HCT116 (cell line): ENCODE results near the gene FRMD8.

ENCODE experiments used
- CEBPB ChIP-seq: IDR thresholded peaks from 2 replicates; pipeline ENCODE4 v1.6.1; 2012; ENCODE audit warnings: low read depth
- ELF1 ChIP-seq: IDR thresholded peaks from 2 replicates; pipeline ENCODE4 v1.6.1; 2012; ENCODE audit warnings: low read depth, borderline replicate concordance
- EZH2phosphoT487 ChIP-seq: fragments of 200-600 bp; IDR thresholded peaks from 2 replicates; pipeline ENCODE4 v1.6.1; 2018; ENCODE audit warnings: antibody characterized with exemption, borderline replicate concordance
- FOSL1 ChIP-seq: IDR thresholded peaks from 2 replicates; pipeline ENCODE4 v1.6.1; 2012; ENCODE audit warnings: low read depth
- JUND ChIP-seq: IDR thresholded peaks from 2 replicates; pipeline ENCODE4 v1.6.1; 2012
- POLR2A ChIP-seq: IDR thresholded peaks from 2 replicates; pipeline ENCODE4 v1.7.0; 2011; ENCODE audit warnings: borderline replicate concordance; ENCODE audit not compliant: insufficient read depth, insufficient read length; ENCODE audit errors: extremely low read depth
- POLR2AphosphoS5 ChIP-seq: IDR thresholded peaks from 2 replicates; pipeline ENCODE4 v1.6.1; 2011; ENCODE audit warnings: mild to moderate bottlenecking, low read depth, low read length, moderate library complexity
- SIN3A ChIP-seq: IDR thresholded peaks from 2 replicates; pipeline ENCODE4 v1.6.1; 2012; ENCODE audit warnings: low read depth
- SP1 ChIP-seq: IDR thresholded peaks from 2 replicates; pipeline ENCODE4 v1.6.1; 2012; ENCODE audit warnings: low read depth
- YY1 ChIP-seq: IDR thresholded peaks from 2 replicates; pipeline ENCODE4 v1.6.1; 2011; ENCODE audit warnings: low read length, low read depth, moderate library complexity, mild to moderate bottlenecking; ENCODE audit not compliant: insufficient replicate concordance; ENCODE audit errors: extremely low read depth
- TF ChIP-seq, protein P1 (sequence below), 3 experiments: fragments of 200-600 bp in 1 of 3; sonication (generic) in 1 of 3; IDR thresholded peaks in 2 of 3; conservative IDR thresholded peaks in 1 of 3; 2 replicates each; pipeline ENCODE4 v1.5.1; 2012 to 2017; ENCODE audit warnings: low read depth in 2 of 3, low read length in 2 of 3, antibody characterized with exemption in 1 of 3, borderline replicate concordance in 1 of 3, control low read depth in 1 of 3, mild to moderate bottlenecking in 1 of 3, mixed read lengths in 1 of 3, mixed run types in 1 of 3, moderate library complexity in 1 of 3; ENCODE audit not compliant: insufficient read depth in 1 of 3
- TF ChIP-seq, protein P2 (sequence below): IDR thresholded peaks from 2 replicates; pipeline ENCODE4 v1.6.1; 2012; ENCODE audit warnings: low read depth
- TF ChIP-seq, protein P3 (sequence below): IDR thresholded peaks from 2 replicates; pipeline ENCODE4 v1.6.1; 2012
- TF ChIP-seq, protein P4 (sequence below): IDR thresholded peaks from 2 replicates; pipeline ENCODE4 v1.6.1; 2012

DNA sequence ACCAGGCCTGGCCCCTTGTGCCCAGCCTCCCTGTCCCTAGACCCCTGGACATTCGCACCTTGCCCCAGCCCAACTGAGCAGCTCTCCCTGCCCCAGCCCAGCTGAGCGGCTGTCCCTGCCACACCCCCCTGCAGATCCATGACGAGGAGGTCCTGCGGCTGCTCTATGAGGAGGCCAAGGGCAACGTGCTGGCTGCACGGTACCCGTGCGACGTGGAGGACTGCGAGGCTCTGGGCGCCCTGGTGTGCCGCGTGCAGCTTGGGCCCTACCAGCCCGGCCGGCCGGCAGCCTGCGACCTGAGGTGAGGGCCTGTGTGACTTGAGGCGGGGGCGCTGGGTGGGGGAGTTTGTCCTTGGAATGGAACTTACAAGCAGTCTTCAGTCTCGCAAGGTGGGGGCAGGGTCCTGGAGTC is 7.7 kb downstream of the FRMD8 start:
- TF ChIP-seq, protein P1, sequence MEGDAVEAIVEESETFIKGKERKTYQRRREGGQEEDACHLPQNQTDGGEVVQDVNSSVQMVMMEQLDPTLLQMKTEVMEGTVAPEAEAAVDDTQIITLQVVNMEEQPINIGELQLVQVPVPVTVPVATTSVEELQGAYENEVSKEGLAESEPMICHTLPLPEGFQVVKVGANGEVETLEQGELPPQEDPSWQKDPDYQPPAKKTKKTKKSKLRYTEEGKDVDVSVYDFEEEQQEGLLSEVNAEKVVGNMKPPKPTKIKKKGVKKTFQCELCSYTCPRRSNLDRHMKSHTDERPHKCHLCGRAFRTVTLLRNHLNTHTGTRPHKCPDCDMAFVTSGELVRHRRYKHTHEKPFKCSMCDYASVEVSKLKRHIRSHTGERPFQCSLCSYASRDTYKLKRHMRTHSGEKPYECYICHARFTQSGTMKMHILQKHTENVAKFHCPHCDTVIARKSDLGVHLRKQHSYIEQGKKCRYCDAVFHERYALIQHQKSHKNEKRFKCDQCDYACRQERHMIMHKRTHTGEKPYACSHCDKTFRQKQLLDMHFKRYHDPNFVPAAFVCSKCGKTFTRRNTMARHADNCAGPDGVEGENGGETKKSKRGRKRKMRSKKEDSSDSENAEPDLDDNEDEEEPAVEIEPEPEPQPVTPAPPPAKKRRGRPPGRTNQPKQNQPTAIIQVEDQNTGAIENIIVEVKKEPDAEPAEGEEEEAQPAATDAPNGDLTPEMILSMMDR (IDR thresholded peaks at IDR 0.05 in 2 of 3, conservative IDR thresholded peaks at IDR 0.05 in 1 of 3; ENCODE audit: borderline replicate concordance in 1 of 3, insufficient read depth in 1 of 3, low read depth in 2 of 3, low read length in 2 of 3), result no peak
- TF ChIP-seq, protein P2, sequence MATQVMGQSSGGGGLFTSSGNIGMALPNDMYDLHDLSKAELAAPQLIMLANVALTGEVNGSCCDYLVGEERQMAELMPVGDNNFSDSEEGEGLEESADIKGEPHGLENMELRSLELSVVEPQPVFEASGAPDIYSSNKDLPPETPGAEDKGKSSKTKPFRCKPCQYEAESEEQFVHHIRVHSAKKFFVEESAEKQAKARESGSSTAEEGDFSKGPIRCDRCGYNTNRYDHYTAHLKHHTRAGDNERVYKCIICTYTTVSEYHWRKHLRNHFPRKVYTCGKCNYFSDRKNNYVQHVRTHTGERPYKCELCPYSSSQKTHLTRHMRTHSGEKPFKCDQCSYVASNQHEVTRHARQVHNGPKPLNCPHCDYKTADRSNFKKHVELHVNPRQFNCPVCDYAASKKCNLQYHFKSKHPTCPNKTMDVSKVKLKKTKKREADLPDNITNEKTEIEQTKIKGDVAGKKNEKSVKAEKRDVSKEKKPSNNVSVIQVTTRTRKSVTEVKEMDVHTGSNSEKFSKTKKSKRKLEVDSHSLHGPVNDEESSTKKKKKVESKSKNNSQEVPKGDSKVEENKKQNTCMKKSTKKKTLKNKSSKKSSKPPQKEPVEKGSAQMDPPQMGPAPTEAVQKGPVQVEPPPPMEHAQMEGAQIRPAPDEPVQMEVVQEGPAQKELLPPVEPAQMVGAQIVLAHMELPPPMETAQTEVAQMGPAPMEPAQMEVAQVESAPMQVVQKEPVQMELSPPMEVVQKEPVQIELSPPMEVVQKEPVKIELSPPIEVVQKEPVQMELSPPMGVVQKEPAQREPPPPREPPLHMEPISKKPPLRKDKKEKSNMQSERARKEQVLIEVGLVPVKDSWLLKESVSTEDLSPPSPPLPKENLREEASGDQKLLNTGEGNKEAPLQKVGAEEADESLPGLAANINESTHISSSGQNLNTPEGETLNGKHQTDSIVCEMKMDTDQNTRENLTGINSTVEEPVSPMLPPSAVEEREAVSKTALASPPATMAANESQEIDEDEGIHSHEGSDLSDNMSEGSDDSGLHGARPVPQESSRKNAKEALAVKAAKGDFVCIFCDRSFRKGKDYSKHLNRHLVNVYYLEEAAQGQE, result no peak
- TF ChIP-seq POLR2A (no peak), YY1 (no peak), CEBPB (no peak), POLR2AphosphoS5 (no peak), SP1 (no peak), JUND (no peak), EZH2phosphoT487 (no peak), FOSL1 (no peak), SIN3A (no peak), ELF1 (no peak)
- TF ChIP-seq, protein P3, sequence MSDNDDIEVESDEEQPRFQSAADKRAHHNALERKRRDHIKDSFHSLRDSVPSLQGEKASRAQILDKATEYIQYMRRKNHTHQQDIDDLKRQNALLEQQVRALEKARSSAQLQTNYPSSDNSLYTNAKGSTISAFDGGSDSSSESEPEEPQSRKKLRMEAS, result no peak
- TF ChIP-seq, protein P4, sequence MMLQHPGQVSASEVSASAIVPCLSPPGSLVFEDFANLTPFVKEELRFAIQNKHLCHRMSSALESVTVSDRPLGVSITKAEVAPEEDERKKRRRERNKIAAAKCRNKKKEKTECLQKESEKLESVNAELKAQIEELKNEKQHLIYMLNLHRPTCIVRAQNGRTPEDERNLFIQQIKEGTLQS, result no peak
